Endothelial cell of umbilical vein (primary cell): Measurements from ENCODE around the gene TPD52L2. TPM values are rescaled to one million over a fixed set of nuclear protein-coding genes. Genes with fewer than 3 reads are reported as not detected.
A peak's percentile ranks its signal among the peaks of the same experiment; 100 is the strongest.

Experiments
- BruUV-seq: library from RNA; stranded (reverse); fragments of 400-500 nt; replicated peaks from 2 replicates; lab custom pipeline; 2021; lab: Mats Ljungman, UMichigan
- CTCF ChIA-PET: fragments of 300-600, 350-600 bp; sonication (Branson Sonifier 250); formaldehyde crosslinking; loops from one replicate; lab custom pipeline; 2021; ENCODE audit warnings: antibody characterized with exemption, inconsistent platforms; lab: Charles Lee
- POLR2A ChIA-PET: fragments of 300-600, 350-600 bp; sonication (Branson Sonifier 250); formaldehyde crosslinking; loops from one replicate; lab custom pipeline; 2021; ENCODE audit warnings: antibody characterized with exemption, inconsistent platforms; lab: Charles Lee
- DNase-seq: peaks from one replicate; pipeline ENCODE4 v3.0.0-alpha.2; 2011; ENCODE audit warnings: low read depth, low spot score
- FAIRE-seq: peaks from 2 replicates; lab custom pipeline; 2011; peaks lifted over from hg19 to GRCh38; lab: Jason Lieb, UNC
- H2AFZ ChIP-seq: 2 replicates; pipeline ENCODE4 v1.6.0; 2012; ENCODE audit warnings: low read depth, low read length, control low read depth, inconsistent platforms
- H3K27ac ChIP-seq: 2 replicates; pipeline ENCODE4 v1.5.1; 2011; ENCODE audit warnings: low read depth, mild to moderate bottlenecking, control low read depth, low read length, moderate library complexity; ENCODE audit not compliant: insufficient read depth
- H3K27me3 ChIP-seq, 2 experiments: 2 replicates each; pipeline versions ENCODE4 v1.6.0 to v1.6.1; 2011; ENCODE audit warnings: low read length in 2 of 2, mixed read lengths in 1 of 2; ENCODE audit not compliant: control insufficient read depth in 2 of 2, insufficient read depth in 2 of 2
- H3K36me3 ChIP-seq, 2 experiments: 2 replicates in 1 of 2; 3 replicates in 1 of 2; pipeline ENCODE4 v1.5.1; 2011; ENCODE audit warnings: low read length in 2 of 2, mild to moderate bottlenecking in 1 of 2, moderate library complexity in 1 of 2; ENCODE audit not compliant: control insufficient read depth in 2 of 2, insufficient read depth in 2 of 2; ENCODE audit errors: extremely low read depth in 1 of 2
- H3K4me1 ChIP-seq: 3 replicates; pipeline ENCODE4 v1.5.1; 2011; ENCODE audit warnings: mild to moderate bottlenecking, low read length; ENCODE audit not compliant: control insufficient read depth, insufficient read depth; ENCODE audit errors: extremely low read depth
- H3K4me2 ChIP-seq: 2 replicates; pipeline ENCODE4 v1.6.1; 2011; ENCODE audit warnings: low read length, control low read depth, mixed read lengths; ENCODE audit not compliant: insufficient read depth
- H3K4me3 ChIP-seq, 3 experiments: fragments of 200-600 bp in 1 of 3; sonication (generic), shearing (Covaris generic) in 1 of 3; replicated peaks in 1 of 3; 2 replicates each; pipeline ENCODE4 v1.5.1; 2011 to 2016; ENCODE audit warnings: control low read depth in 3 of 3, low read length in 3 of 3, mild to moderate bottlenecking in 2 of 3, inconsistent platforms in 1 of 3, low read depth in 1 of 3, moderate library complexity in 1 of 3; ENCODE audit not compliant: insufficient read depth in 1 of 3
- H3K79me2 ChIP-seq: 2 replicates; pipeline ENCODE4 v1.6.0; 2012; ENCODE audit warnings: low read length, inconsistent platforms; ENCODE audit not compliant: control insufficient read depth, insufficient read depth
- H3K9ac ChIP-seq: replicated peaks from 2 replicates; pipeline ENCODE3; 2011; ENCODE audit warnings: low read length, control low read depth; ENCODE audit not compliant: insufficient read depth; ENCODE audit errors: extremely low read depth
- H3K9me1 ChIP-seq: replicated peaks from 3 replicates; pipeline ENCODE4 v1.6.0; 2011; ENCODE audit warnings: mild to moderate bottlenecking, low read length; ENCODE audit not compliant: control insufficient read depth, insufficient read depth; ENCODE audit errors: extremely low read depth
- H3K9me3 ChIP-seq: replicated peaks from 2 replicates; pipeline ENCODE4 v1.5.1; 2012; ENCODE audit warnings: low read length, inconsistent platforms; ENCODE audit not compliant: control insufficient read depth, insufficient read depth
- H4K20me1 ChIP-seq: replicated peaks from 2 replicates; pipeline ENCODE3; 2011; ENCODE audit warnings: mild to moderate bottlenecking, low read length; ENCODE audit not compliant: control insufficient read depth, insufficient read depth; ENCODE audit errors: extremely low read depth
- EZH2 ChIP-seq: IDR thresholded peaks from 2 replicates; pipeline ENCODE4 v1.6.1; 2012; ENCODE audit warnings: borderline replicate concordance, low read depth, mild to moderate bottlenecking, moderate library complexity, low read length, inconsistent platforms; ENCODE audit not compliant: severe bottlenecking
- FOS ChIP-seq: IDR thresholded peaks from 2 replicates; pipeline ENCODE4 v1.6.1; 2011; ENCODE audit warnings: mild to moderate bottlenecking, low read length, moderate library complexity, borderline replicate concordance; ENCODE audit not compliant: insufficient read depth
- GATA2 ChIP-seq: IDR thresholded peaks from 2 replicates; pipeline ENCODE4 v1.7.0; 2011; ENCODE audit warnings: low read depth, mild to moderate bottlenecking, moderate library complexity, mixed read lengths, low read length; ENCODE audit not compliant: insufficient read length, insufficient read depth
- JUN ChIP-seq: IDR thresholded peaks from 2 replicates; pipeline ENCODE4 v1.6.1; 2011; ENCODE audit warnings: borderline replicate concordance, low read depth; ENCODE audit not compliant: insufficient read length, insufficient read depth
- POLR2AphosphoS5 ChIP-seq: IDR thresholded peaks from 2 replicates; pipeline ENCODE4 v1.6.1; 2012; ENCODE audit warnings: low read depth, mild to moderate bottlenecking, control low read depth, low read length, moderate library complexity; ENCODE audit not compliant: insufficient read depth
- dilution Hi-C: fragments of 300-500 bp; cut with MboI; formaldehyde crosslinking; loops from one replicate; pipeline ENCODE4 v1.15.0; 2019; ENCODE audit warnings: low sequenced_read_pairs; ENCODE audit not compliant: extremely low pct_ligation_motif_present
- intact Hi-C: fragments of 100-400 bp; cut with micrococcal nuclease; formaldehyde crosslinking; loops from one replicate; pipeline ENCODE4 v1.10.0; 2022
- polyA plus RNA-seq, 4 experiments: library from polyadenylated mRNA; depleted of rRNA in 3 of 4; stranded (reverse) in 3 of 4; unstranded in 1 of 4; fragments of >200 nt; gene quantifications; 2 replicates each; pipeline versions ENCODE4 v1.2.1 to v1.2.3, GENCODE V29; 2011 to 2012; ENCODE audit warnings: missing spikeins in 1 of 4
- total RNA-seq: library from RNA; stranded (reverse); gene quantifications from 2 replicates; pipeline ENCODE4 v1.2.3, GENCODE V29; 2021
- TF ChIP-seq, protein P1 (sequence below), 2 donors: IDR thresholded peaks; 1 replicate in 1 of 2; 2 replicates in 1 of 2; pipeline ENCODE4 v1.5.1; 2011; ENCODE audit warnings: low read length in 2 of 2, mild to moderate bottlenecking in 2 of 2, moderate library complexity in 2 of 2, control low read depth in 1 of 2, inconsistent platforms in 1 of 2, low read depth in 1 of 2; ENCODE audit not compliant: insufficient read depth in 1 of 2; ENCODE audit errors: extremely low read depth in 1 of 2
- TF ChIP-seq, protein P2 (sequence below): IDR thresholded peaks from 2 replicates; pipeline ENCODE4 v1.6.1; 2011; ENCODE audit not compliant: insufficient read depth, insufficient read length

TPD52L2 gene
- total and polyA plus RNA-seq, 2 donors (not counting 3 experiments of a cell fraction or from before 2014, with no cell fraction given), result 123 to 142 TPM

DNA sequence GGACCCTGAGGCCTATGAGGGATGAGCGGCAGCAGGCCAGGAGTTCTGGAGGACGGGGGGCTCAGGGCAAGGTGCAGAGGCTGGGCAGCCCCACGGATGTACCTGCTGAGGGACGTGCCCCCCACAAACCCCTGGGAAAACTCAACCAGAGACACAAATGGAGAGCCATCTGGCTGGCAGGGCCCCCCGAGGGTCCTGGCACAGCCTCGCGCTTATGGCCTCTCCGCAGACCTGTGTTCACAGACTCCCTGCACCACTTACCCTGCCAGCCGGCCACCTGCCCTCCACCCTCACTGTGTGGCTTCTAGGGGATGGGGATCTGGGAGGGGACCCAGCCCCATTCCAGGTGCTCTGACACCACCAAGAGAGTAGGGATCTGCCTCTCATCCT, 30.6 kb upstream of the TPD52L2 start:
- dilution Hi-C loops (no loop called here), intact Hi-C loops (no loop called here)
- BruUV-seq, result no TSS peak
- peaks cover 7% of the 10 kb centered on the region for H3K4me1 ChIP-seq
- no peaks in the 10 kb centered on the region for H3K9me1 ChIP-seq
- no peak overlapping the region for H3K4me2 ChIP-seq
- POLR2A ChIA-PET, result interaction anchor here (1.4 kb wide), 1 partner anchor 31 kb away, joined by 3 read pairs; the partner anchor contains the start of gene TPD52L2
- H4K20me1 ChIP-seq, result no peaks in the 10 kb centered on the region
- DNase-seq (no peak), FAIRE-seq (no peak)
- no peaks in the 10 kb centered on the region for H3K79me2 ChIP-seq
- H3K9me3 ChIP-seq, result no peaks in the 10 kb centered on the region
- no peak overlapping the region for H3K4me3 ChIP-seq
- CTCF ChIA-PET, result interaction anchor here (0.8 to 0.9 kb wide), 2 partner anchors 13 to 24 kb away, joined by 3 read pairs; no protein-coding TSS in a partner anchor
- no peak overlapping the region for H3K27ac ChIP-seq
- no peak overlapping the region for H2AFZ ChIP-seq
- H3K36me3 ChIP-seq, result no peaks in the 10 kb centered on the region
- TF ChIP-seq GATA2, result no peak
- H3K9ac ChIP-seq, result no peak overlapping the region
- H3K27me3 ChIP-seq, result peaks cover 2 to 16% of the 10 kb centered on the region in 2 experiments

DNA sequence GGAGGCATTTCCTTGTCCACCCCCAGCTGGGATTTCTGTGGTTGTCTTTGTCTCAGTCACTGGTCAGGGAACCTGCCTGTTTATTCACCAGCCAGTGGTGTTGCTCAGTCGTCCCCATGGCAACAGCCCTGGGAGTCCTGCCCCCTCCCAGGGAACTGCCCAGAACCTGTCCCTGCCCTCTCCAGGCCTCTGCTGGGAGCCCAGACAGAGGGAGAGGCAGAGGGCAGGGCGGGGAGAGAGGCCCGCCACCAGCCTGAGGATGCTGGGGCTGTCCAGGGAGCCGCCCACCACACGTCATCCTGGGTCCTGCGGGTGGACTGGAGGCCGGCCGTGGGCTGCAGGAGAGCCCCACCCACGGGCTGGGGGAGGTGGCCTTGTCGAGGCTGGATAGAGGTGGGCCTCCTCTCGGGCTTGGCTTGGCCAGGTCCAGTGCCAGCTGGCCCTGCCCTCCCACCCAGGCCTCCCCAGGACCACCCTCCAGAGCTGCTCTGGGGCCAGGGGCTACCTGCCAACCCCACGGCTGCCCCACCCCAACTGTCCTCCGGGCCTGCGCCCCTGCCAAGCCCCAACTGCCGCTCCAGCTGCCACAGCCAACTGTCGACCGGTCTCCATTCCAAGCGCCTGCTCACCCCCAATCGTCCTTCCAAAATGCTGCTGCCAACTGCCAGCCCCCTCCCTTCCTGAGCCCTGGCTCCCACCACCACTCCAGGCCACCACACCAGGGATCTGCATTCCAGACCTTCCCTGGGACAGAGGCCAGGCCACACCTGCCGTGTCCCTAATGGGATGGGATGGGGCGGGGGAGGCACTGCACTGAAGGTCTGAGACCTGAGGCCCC, 29.8 kb upstream of the TPD52L2 start:
- intact Hi-C loops, result no loop called here
- TF ChIP-seq FOS, result no peak
- no peak for TF ChIP-seq POLR2AphosphoS5
- TF ChIP-seq EZH2, result no peak
- TF ChIP-seq, protein P1, sequence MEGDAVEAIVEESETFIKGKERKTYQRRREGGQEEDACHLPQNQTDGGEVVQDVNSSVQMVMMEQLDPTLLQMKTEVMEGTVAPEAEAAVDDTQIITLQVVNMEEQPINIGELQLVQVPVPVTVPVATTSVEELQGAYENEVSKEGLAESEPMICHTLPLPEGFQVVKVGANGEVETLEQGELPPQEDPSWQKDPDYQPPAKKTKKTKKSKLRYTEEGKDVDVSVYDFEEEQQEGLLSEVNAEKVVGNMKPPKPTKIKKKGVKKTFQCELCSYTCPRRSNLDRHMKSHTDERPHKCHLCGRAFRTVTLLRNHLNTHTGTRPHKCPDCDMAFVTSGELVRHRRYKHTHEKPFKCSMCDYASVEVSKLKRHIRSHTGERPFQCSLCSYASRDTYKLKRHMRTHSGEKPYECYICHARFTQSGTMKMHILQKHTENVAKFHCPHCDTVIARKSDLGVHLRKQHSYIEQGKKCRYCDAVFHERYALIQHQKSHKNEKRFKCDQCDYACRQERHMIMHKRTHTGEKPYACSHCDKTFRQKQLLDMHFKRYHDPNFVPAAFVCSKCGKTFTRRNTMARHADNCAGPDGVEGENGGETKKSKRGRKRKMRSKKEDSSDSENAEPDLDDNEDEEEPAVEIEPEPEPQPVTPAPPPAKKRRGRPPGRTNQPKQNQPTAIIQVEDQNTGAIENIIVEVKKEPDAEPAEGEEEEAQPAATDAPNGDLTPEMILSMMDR (IDR thresholded peaks at IDR 0.05; ENCODE audit: extremely low read depth in 1 of 2, insufficient read depth in 1 of 2, low read depth in 1 of 2, low read length in 2 of 2), result no peak
- TF ChIP-seq GATA2, result no peak
- TF ChIP-seq, protein P2, sequence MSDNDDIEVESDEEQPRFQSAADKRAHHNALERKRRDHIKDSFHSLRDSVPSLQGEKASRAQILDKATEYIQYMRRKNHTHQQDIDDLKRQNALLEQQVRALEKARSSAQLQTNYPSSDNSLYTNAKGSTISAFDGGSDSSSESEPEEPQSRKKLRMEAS, result no peak
- no peak for TF ChIP-seq JUN
- Histone ChIP-seq H3K27me3 (peaks cover 0 to 10% of the 10 kb centered on the region in 2 experiments), H4K20me1 (no peaks in the 10 kb centered on the region), H3K9me3 (no peaks in the 10 kb centered on the region), H3K36me3 (no peaks in the 10 kb centered on the region), H2AFZ (peak overlapping the region; percentile 11), H3K4me2 (no peak overlapping the region), H3K9ac (no peak overlapping the region), H3K4me3 (no peak overlapping the region), H3K9me1 (no peaks in the 10 kb centered on the region), H3K4me1 (peaks cover 2% of the 10 kb centered on the region), H3K79me2 (no peaks in the 10 kb centered on the region), H3K27ac (no peak overlapping the region)
- dilution Hi-C loops, result no loop called here
- BruUV-seq, result no TSS peak
- CTCF ChIA-PET, result interaction anchor here (0.8 to 0.9 kb wide), 2 partner anchors 13 to 24 kb away, joined by 3 read pairs; no protein-coding TSS in a partner anchor
- FAIRE-seq, result peak; percentile 89
- POLR2A ChIA-PET, result interaction anchor here (1.4 kb wide), 1 partner anchor 30 kb away, joined by 3 read pairs; the partner anchor contains the start of gene TPD52L2
- peak; percentile 82 for DNase-seq
